KMS-11 (cell line): Measurements from ENCODE around the gene ITPR1.

Experiments used
- H2AFZ ChIP-seq: fragments of 200-600 bp; sonication (generic); 2 replicates; pipeline ENCODE4 v1.6.1; 2016; ENCODE audit warnings: antibody characterized with exemption, mixed run types, low read depth
- H3K27ac ChIP-seq: fragments of 200-600 bp; sonication (generic); 2 replicates; pipeline ENCODE4 v1.6.1; 2016; ENCODE audit warnings: mild to moderate bottlenecking, mixed run types
- H3K27me3 ChIP-seq: fragments of 200-600 bp; sonication (generic); 2 replicates; pipeline ENCODE4 v1.6.1; 2017; ENCODE audit warnings: mild to moderate bottlenecking, low read depth, mixed run types, moderate library complexity; ENCODE audit not compliant: insufficient read depth
- H3K36me3 ChIP-seq: fragments of 200-600 bp; sonication (generic); 2 replicates; pipeline ENCODE4 v1.6.1; 2017; ENCODE audit warnings: mild to moderate bottlenecking, mixed run types; ENCODE audit not compliant: insufficient read depth
- H3K4me1 ChIP-seq: fragments of 200-600 bp; sonication (generic); 2 replicates; pipeline ENCODE4 v1.6.1; 2016; ENCODE audit warnings: mild to moderate bottlenecking, low read depth, mixed run types; ENCODE audit not compliant: poor library complexity, severe bottlenecking
- H3K4me2 ChIP-seq: fragments of 200-600 bp; sonication (generic); 2 replicates; pipeline ENCODE4 v1.7.0; 2016; ENCODE audit warnings: mild to moderate bottlenecking, mixed run types
- H3K4me3 ChIP-seq: fragments of 200-600 bp; sonication (generic); IDR thresholded peaks from 2 replicates; pipeline ENCODE4 v1.6.1; 2017; ENCODE audit warnings: low read depth, low read length, mixed read lengths; ENCODE audit not compliant: insufficient read depth
- H3K79me2 ChIP-seq: fragments of 200-600 bp; sonication (generic); 2 replicates; pipeline ENCODE4 v1.6.1; 2016; ENCODE audit warnings: low read depth, mixed run types; ENCODE audit not compliant: insufficient read depth
- H3K9ac ChIP-seq: fragments of 200-600 bp; sonication (generic); 2 replicates; pipeline ENCODE4 v1.6.1; 2016; ENCODE audit warnings: mild to moderate bottlenecking, mixed run types
- H4K20me1 ChIP-seq: fragments of 200-600 bp; sonication (generic); 2 replicates; pipeline ENCODE4 v1.6.1; 2016; ENCODE audit warnings: mild to moderate bottlenecking, mixed run types; ENCODE audit not compliant: insufficient read depth
- TF ChIP-seq, protein P1 (sequence below): fragments of 200-600 bp; sonication (generic); conservative IDR thresholded peaks from 2 replicates; pipeline ENCODE4 v1.6.1; 2017; ENCODE audit warnings: low read depth, mild to moderate bottlenecking, antibody characterized with exemption, low read length, moderate library complexity, mixed read lengths

ITPR1 gene

DNA sequence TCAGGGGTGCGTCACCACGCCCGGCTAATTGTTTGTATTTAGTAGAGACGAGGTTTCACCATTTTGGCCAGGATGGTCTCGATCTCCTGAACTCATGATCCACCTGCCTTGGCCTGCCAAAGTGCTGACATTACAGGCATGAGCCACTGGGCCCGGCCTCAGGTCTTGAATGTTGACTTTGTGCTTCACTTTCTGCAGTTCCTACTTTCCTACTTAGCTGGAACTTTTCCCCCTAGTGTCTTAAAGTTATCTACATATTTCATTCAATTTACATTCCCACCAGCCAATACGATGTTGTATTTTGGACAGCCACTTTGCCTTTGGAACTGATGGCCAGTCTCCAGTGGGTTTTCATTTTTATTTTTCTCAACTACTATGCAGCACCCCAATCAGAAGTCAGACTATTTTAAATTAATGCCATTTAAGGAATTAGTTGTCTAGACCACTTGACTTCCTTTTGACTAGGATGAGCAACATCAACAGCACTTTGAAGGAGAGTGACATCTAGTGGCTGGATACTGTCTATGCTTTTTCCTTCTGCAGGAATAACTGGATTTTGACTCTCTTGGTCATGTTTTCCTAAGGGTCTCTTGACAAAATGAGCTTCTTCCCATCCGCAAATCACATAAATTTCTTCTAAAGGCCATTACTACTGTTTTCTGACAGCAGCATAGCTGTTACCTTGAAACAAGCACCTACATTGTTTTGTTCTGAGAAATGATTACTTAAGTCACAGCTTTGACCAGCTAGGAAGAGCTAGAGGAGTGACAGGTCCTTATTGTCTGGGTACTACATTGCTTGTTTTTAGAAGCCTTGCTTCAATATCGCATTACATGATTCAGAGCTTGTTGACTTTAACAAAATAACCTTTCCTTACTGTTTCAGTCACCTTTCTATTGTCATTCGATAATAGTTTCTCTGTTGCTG is 140.2 kb downstream of the ITPR1 start:
- H3K4me2 ChIP-seq, result no peak overlapping the region
- no peak overlapping the region for H3K27ac ChIP-seq
- no peaks in the 10 kb centered on the region for H3K27me3 ChIP-seq
- no peaks in the 10 kb centered on the region for H3K36me3 ChIP-seq
- TF ChIP-seq, protein P1, sequence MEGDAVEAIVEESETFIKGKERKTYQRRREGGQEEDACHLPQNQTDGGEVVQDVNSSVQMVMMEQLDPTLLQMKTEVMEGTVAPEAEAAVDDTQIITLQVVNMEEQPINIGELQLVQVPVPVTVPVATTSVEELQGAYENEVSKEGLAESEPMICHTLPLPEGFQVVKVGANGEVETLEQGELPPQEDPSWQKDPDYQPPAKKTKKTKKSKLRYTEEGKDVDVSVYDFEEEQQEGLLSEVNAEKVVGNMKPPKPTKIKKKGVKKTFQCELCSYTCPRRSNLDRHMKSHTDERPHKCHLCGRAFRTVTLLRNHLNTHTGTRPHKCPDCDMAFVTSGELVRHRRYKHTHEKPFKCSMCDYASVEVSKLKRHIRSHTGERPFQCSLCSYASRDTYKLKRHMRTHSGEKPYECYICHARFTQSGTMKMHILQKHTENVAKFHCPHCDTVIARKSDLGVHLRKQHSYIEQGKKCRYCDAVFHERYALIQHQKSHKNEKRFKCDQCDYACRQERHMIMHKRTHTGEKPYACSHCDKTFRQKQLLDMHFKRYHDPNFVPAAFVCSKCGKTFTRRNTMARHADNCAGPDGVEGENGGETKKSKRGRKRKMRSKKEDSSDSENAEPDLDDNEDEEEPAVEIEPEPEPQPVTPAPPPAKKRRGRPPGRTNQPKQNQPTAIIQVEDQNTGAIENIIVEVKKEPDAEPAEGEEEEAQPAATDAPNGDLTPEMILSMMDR, result peak; percentile 82
- no peak overlapping the region for H3K9ac ChIP-seq
- H2AFZ ChIP-seq, result no peak overlapping the region
- no peaks in the 10 kb centered on the region for H3K79me2 ChIP-seq
- H4K20me1 ChIP-seq, result no peaks in the 10 kb centered on the region
- no peaks in the 10 kb centered on the region for H3K4me1 ChIP-seq
- H3K4me3 ChIP-seq, result no peak overlapping the region

DNA sequence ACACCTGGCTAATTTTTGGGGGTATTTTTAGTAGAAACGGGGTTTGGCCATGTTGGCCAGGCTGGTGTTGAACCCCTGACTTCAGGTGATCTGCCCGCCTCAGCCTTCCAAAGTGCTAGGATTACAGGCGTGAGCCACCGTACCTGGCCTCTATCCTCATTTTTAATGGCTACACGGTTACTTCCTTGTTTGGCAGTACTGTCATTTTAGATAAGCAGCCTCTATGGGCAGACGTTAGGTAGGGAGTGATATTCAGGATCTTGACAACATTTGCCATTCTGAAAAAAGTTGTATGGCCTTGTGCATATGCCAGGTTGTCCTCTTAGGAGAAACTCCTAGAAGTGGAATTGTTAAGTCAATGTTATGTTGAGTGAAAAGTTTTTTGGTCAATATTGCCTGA is 141.7 kb downstream of the ITPR1 start:
- Histone ChIP-seq H3K36me3 (no peaks in the 10 kb centered on the region), H4K20me1 (no peaks in the 10 kb centered on the region), H2AFZ (no peak overlapping the region), H3K27ac (no peak overlapping the region), H3K4me1 (no peaks in the 10 kb centered on the region), H3K4me3 (no peak overlapping the region), H3K4me2 (no peak overlapping the region), H3K27me3 (no peaks in the 10 kb centered on the region), H3K79me2 (no peaks in the 10 kb centered on the region), H3K9ac (no peak overlapping the region)
- TF ChIP-seq, protein P1, result no peak

DNA sequence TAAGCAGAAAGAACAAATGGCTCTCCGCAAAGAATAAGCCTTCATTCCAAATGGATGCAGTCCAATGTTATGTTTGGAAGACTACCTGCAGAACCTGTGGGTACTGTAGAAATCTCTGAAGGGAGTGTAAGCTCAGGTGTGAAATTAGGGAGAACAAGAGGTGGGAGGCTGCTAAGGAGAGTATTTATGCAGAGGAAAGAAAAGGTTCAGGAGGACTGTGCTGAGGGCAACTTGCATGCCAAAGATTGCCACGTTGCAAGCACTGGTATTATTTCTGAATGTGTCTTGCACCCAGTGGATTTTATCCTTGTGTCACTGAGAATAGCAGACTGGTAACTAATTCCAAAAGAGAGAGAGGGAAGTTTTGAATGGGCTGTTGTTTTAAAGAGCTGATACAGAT is 144.1 kb downstream of the ITPR1 start:
- H3K4me3 ChIP-seq, result no peak overlapping the region
- no peaks in the 10 kb centered on the region for H3K79me2 ChIP-seq
- TF ChIP-seq, protein P1, result no peak
- no peak overlapping the region for H3K27ac ChIP-seq
- H4K20me1 ChIP-seq, result no peaks in the 10 kb centered on the region
- no peak overlapping the region for H3K9ac ChIP-seq
- no peaks in the 10 kb centered on the region for H3K36me3 ChIP-seq
- H2AFZ ChIP-seq, result no peak overlapping the region
- H3K4me1 ChIP-seq, result no peaks in the 10 kb centered on the region
- H3K4me2 ChIP-seq, result no peak overlapping the region
- no peaks in the 10 kb centered on the region for H3K27me3 ChIP-seq

DNA sequence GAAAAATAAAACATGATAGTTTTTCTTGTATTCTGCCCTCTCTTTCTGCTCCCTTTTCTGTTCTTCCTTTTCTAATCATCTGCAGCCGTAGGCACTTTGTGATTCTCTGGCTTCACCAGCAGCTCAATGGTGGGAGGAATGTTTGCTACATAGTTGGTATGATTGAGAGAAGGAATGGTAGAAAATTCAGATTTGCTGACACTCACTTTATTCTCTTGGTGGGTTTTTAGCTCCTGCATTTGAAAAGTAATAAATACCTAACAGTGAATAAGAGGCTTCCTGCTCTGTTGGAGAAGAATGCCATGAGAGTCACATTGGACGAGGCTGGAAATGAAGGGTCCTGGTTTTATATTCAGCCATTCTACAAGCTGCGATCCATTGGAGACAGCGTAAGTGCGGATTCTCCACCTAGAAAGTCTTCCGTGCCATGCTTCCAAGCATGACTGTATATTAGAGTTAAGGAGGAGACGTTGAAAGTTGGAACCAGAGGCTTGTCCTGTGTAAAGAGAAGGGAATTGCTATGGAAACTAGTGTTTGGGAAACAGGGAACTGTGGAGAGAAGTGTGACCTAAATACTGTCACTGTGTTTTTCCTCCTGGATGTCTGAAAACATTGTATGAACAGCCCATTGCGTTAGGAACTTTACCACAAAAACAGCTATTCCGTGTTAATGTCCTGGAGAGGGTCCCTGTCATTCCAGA is 148.9 kb downstream of the ITPR1 start:
- Histone ChIP-seq H3K9ac (no peak overlapping the region), H3K27ac (no peak overlapping the region), H2AFZ (no peak overlapping the region), H3K27me3 (no peaks in the 10 kb centered on the region), H4K20me1 (no peaks in the 10 kb centered on the region), H3K4me1 (no peaks in the 10 kb centered on the region), H3K36me3 (no peaks in the 10 kb centered on the region), H3K79me2 (no peaks in the 10 kb centered on the region), H3K4me2 (no peak overlapping the region), H3K4me3 (no peak overlapping the region)
- TF ChIP-seq, protein P1, result no peak
